ENCODE measurements around the gene YWHAE.

DNA sequence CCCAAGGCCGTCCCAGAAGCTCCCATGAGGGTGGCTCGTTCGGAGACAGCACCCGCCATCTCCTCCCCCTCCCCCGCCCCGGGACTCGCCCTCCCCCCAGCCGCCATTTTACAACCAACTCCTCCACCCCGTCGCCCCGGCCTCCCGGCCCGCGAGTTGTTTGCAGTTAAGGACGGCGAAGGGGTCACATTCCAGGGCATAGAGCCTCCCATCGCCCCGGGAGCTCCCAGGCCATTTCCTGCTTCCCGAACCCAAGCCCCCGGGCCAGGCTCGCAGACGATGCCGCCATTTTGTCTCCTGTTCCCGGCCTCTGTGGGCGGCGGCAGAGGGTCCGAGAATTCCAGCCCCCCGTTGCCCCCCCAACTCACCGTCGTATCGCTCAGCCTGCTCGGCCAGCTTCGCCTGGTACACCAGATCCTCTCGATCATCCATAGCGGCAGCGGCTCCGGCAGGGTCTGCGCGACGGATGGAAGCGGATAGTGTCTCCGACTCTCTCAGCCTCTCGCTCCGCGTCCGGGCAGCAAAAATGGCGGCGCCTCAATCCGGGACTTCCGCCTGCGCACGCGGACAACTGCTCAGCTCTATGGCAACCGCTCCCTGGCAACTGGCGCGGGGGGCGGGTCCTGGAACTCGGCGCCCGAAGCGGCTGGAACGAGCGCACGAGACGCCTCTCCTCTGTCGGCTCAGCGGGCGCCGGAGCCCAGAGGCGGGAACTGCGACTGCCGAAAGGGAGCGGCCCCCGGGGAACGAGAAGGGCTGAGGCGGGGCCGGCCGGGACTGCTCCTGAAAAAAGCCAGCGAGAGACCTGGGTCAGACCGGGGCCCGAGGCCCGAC is at the start of gene YWHAE:
- TF ChIP-seq, protein P1, sequence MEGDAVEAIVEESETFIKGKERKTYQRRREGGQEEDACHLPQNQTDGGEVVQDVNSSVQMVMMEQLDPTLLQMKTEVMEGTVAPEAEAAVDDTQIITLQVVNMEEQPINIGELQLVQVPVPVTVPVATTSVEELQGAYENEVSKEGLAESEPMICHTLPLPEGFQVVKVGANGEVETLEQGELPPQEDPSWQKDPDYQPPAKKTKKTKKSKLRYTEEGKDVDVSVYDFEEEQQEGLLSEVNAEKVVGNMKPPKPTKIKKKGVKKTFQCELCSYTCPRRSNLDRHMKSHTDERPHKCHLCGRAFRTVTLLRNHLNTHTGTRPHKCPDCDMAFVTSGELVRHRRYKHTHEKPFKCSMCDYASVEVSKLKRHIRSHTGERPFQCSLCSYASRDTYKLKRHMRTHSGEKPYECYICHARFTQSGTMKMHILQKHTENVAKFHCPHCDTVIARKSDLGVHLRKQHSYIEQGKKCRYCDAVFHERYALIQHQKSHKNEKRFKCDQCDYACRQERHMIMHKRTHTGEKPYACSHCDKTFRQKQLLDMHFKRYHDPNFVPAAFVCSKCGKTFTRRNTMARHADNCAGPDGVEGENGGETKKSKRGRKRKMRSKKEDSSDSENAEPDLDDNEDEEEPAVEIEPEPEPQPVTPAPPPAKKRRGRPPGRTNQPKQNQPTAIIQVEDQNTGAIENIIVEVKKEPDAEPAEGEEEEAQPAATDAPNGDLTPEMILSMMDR (IDR thresholded peaks at IDR 0.05), result no peak
- peak in 2 of 4 donors; percentile 66 to 68 for TF ChIP-seq POLR2A (IDR thresholded peaks at IDR 0.05)
- TF ChIP-seq POLR2AphosphoS5 (IDR thresholded peaks at IDR 0.05), result peak; percentile 86 to 94 (median 90)

Measured in stomach (tissue), 4 donors.